Trophoblast cell (in vitro differentiated cells and primary cell): ENCODE results near the gene KCNA5.

Experiments
- DNase-seq, 2 donors: peaks; one replicate each; pipeline ENCODE4 v3.0.0-alpha.2; 2016
- H2AFZ ChIP-seq: 2 replicates; pipeline ENCODE4 v1.6.1; 2013; ENCODE audit warnings: low read length, moderate library complexity, mild to moderate bottlenecking; ENCODE audit not compliant: insufficient read depth, poor library complexity
- H2AK5ac ChIP-seq: 2 replicates; pipeline ENCODE4 v1.6.1; 2013; ENCODE audit warnings: mild to moderate bottlenecking, low read length
- H2BK120ac ChIP-seq: 2 replicates; pipeline ENCODE4 v1.6.1; 2013; ENCODE audit warnings: low read length, mild to moderate bottlenecking, moderate library complexity; ENCODE audit not compliant: insufficient read depth, poor library complexity
- H2BK12ac ChIP-seq: 2 replicates; pipeline ENCODE4 v1.6.1; 2013; ENCODE audit warnings: mild to moderate bottlenecking, low read length, moderate library complexity
- H2BK5ac ChIP-seq: 2 replicates; pipeline ENCODE4 v1.6.1; 2013; ENCODE audit warnings: low read length, low read depth, moderate library complexity, mild to moderate bottlenecking; ENCODE audit not compliant: poor library complexity
- H3K14ac ChIP-seq: 2 replicates; pipeline ENCODE4 v1.6.1; 2013; ENCODE audit warnings: mild to moderate bottlenecking, low read length
- H3K18ac ChIP-seq: 2 replicates; pipeline ENCODE4 v1.6.1; 2013; ENCODE audit warnings: mild to moderate bottlenecking, low read length
- H3K23ac ChIP-seq: 2 replicates; pipeline ENCODE4 v1.6.1; 2013; ENCODE audit warnings: low read length
- H3K27ac ChIP-seq: 2 replicates; pipeline ENCODE4 v1.5.1; 2013; ENCODE audit warnings: low read depth, mild to moderate bottlenecking, inconsistent platforms, low read length, moderate library complexity
- H3K27me3 ChIP-seq: 2 replicates; pipeline ENCODE4 v1.6.1; 2013; ENCODE audit warnings: inconsistent platforms, mild to moderate bottlenecking, low read length, moderate library complexity; ENCODE audit not compliant: insufficient read depth
- H3K36me3 ChIP-seq, 2 experiments: 1 replicate in 1 of 2; 2 replicates in 1 of 2; pipeline ENCODE4 v1.6.1; 2013; ENCODE audit warnings: low read length in 2 of 2, mild to moderate bottlenecking in 2 of 2, moderate library complexity in 1 of 2; ENCODE audit not compliant: insufficient read depth in 2 of 2, control insufficient read depth in 1 of 2
- H3K4ac ChIP-seq: 2 replicates; pipeline ENCODE4 v1.6.1; 2013; ENCODE audit warnings: low read depth, mild to moderate bottlenecking, low read length, moderate library complexity
- H3K4me1 ChIP-seq, 2 experiments: 1 replicate in 1 of 2; 2 replicates in 1 of 2; pipeline ENCODE4 v1.6.1; 2013; ENCODE audit warnings: low read length in 2 of 2, mild to moderate bottlenecking in 2 of 2, moderate library complexity in 1 of 2; ENCODE audit not compliant: insufficient read depth in 2 of 2, control insufficient read depth in 1 of 2
- H3K4me2 ChIP-seq: 2 replicates; pipeline ENCODE4 v1.6.1; 2013; ENCODE audit warnings: inconsistent platforms, mild to moderate bottlenecking, low read length, moderate library complexity
- H3K4me3 ChIP-seq: 2 replicates; pipeline ENCODE4 v1.5.1; 2013; ENCODE audit warnings: mild to moderate bottlenecking, low read depth, low read length, inconsistent platforms
- H3K79me1 ChIP-seq: one replicate; pipeline ENCODE4 v1.6.1; 2013; ENCODE audit warnings: low read length
- H3K79me2 ChIP-seq: 2 replicates; pipeline ENCODE4 v1.6.1; 2013; ENCODE audit warnings: low read length, mild to moderate bottlenecking; ENCODE audit not compliant: control insufficient read depth, insufficient read depth, poor library complexity
- H3K9ac ChIP-seq: 2 replicates; pipeline ENCODE4 v1.6.1; 2013; ENCODE audit warnings: mild to moderate bottlenecking, low read length
- H3K9me3 ChIP-seq: 2 replicates; pipeline ENCODE4 v1.6.1; 2013; ENCODE audit warnings: low read depth, mild to moderate bottlenecking, control low read depth, inconsistent platforms, low read length; ENCODE audit not compliant: insufficient read depth
- H4K12ac ChIP-seq: 2 replicates; pipeline ENCODE4 v1.6.1; 2013; ENCODE audit warnings: low read depth, mild to moderate bottlenecking, low read length, moderate library complexity
- H4K8ac ChIP-seq: 2 replicates; pipeline ENCODE4 v1.6.1; 2013; ENCODE audit warnings: low read depth, mild to moderate bottlenecking, low read length, moderate library complexity
- H4K91ac ChIP-seq: one replicate; pipeline ENCODE4 v1.6.1; 2013; ENCODE audit warnings: low read depth, mild to moderate bottlenecking, low read length, moderate library complexity
- WGBS: extraction: QIAGEN DNeasy Blood & Tissue Kit; methylation state at CpG from one replicate; pipeline ENCODE4 v1.1.7; 2013; ENCODE audit warnings: missing lambda C conversion rate; ENCODE audit not compliant: insufficient read length, insufficient coverage; ENCODE audit errors: extremely low coverage; 5-methylcytosine and 5-hydroxymethylcytosine counted together

KCNA5 gene

DNA sequence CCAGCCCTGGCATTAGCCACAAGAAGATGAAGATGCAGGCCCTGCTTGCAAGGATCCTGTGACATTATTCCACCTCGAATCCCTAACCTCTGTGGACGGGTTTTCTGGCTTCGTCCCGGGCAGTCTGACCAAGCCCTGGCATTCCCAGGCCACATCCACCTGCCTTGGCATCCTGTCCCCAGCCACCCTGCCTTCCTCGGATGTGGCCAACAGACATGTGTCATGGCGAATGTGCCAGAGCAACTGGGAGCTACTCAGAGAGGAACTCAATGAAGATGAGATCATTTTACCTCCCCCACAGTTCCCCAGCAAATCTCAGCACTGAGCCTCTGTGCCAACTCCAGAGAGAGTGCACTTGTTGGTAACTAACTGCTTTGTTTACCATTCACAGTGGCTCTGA, 33.5 kb upstream of the KCNA5 start:
- H3K23ac ChIP-seq, result no peak overlapping the region
- H2AK5ac ChIP-seq, result no peak overlapping the region
- H3K4me2 ChIP-seq, result no peak overlapping the region
- no CpG with 5 or more reads among the region's 6 CpGs for WGBS
- H3K14ac ChIP-seq, result no peak overlapping the region
- no peak overlapping the region for H2BK12ac ChIP-seq
- H3K36me3 ChIP-seq, result no peaks in the 10 kb centered on the region
- no peak overlapping the region for H3K18ac ChIP-seq
- H4K12ac ChIP-seq, result no peak overlapping the region
- no peaks in the 10 kb centered on the region for H3K79me1 ChIP-seq
- H3K4me1 ChIP-seq, result no peaks in the 10 kb centered on the region
- H3K4me3 ChIP-seq, result no peak overlapping the region
- H3K79me2 ChIP-seq, result no peaks in the 10 kb centered on the region
- DNase-seq, result no peak
- H3K9ac ChIP-seq, result no peak overlapping the region
- no peak overlapping the region for H3K27ac ChIP-seq
- H4K8ac ChIP-seq, result no peak overlapping the region
- no peak overlapping the region for H4K91ac ChIP-seq
- no peaks in the 10 kb centered on the region for H3K9me3 ChIP-seq
- H3K4ac ChIP-seq, result no peak overlapping the region
- H3K27me3 ChIP-seq, result no peaks in the 10 kb centered on the region
- H2BK120ac ChIP-seq, result no peak overlapping the region
- H2AFZ ChIP-seq, result no peak overlapping the region
- no peak overlapping the region for H2BK5ac ChIP-seq

DNA sequence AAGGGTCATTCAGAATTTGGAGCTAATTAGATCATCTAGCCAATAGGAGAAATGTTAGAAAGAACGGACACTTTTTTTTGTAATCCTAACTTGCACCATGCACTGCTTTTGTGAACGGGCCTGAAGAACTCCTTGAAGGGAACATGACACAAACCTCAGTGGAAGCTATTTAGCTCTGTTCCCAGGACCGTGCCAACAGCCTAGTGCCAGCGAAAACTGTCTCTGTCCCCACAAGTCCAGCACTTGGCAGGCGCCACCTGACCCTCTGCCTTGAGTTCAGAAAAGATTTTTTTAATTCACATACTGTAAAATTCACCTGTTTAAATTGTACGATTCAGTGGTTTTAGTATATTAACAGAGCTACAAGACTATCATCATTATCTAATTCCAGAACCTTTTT, 31.3 kb upstream of the KCNA5 start:
- no CpG with 5 or more reads among the region's 6 CpGs for WGBS
- no peak overlapping the region for H3K4me2 ChIP-seq

DNA sequence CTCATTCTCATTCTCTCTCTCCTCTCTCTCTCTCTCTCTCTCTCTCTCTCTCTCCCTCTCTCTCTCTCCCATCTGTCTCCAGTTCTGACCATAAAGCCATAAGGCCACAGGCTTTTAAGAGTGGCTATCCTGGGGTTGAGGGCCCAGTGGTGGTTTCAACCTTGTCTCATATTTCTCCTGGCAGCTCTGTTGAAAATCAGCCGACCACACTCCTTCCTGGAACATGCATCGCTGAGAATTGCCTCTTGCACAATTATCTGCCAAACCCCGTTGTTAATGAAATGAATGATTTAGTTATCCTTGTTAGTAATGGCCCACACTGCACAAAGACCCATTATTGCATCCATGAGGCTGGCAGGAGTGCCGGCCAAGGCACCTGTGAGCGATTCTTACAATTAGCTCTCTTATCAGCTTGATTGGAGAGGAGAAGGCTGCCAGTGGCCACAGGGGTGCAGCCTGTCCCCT, 30.4 kb upstream of the KCNA5 start:
- no peaks in the 10 kb centered on the region for H3K4me1 ChIP-seq
- H3K4me2 ChIP-seq, result no peak overlapping the region
- no peaks in the 10 kb centered on the region for H3K79me2 ChIP-seq
- no peak overlapping the region for H3K4ac ChIP-seq
- no CpG with 5 or more reads among the region's 5 CpGs for WGBS
- no peak overlapping the region for H2AK5ac ChIP-seq
- H2BK12ac ChIP-seq, result no peak overlapping the region
- no peak overlapping the region for H3K9ac ChIP-seq
- H2BK120ac ChIP-seq, result no peak overlapping the region
- no peak overlapping the region for H4K8ac ChIP-seq
- no peaks in the 10 kb centered on the region for H3K9me3 ChIP-seq
- no peak overlapping the region for H2BK5ac ChIP-seq
- H3K79me1 ChIP-seq, result no peaks in the 10 kb centered on the region
- H3K23ac ChIP-seq, result no peak overlapping the region
- no peak overlapping the region for H4K91ac ChIP-seq
- no peak overlapping the region for H3K18ac ChIP-seq
- no peak overlapping the region for H3K14ac ChIP-seq
- no peak overlapping the region for H3K27ac ChIP-seq
- no peaks in the 10 kb centered on the region for H3K36me3 ChIP-seq
- no peak for DNase-seq
- H3K4me3 ChIP-seq, result no peak overlapping the region
- H3K27me3 ChIP-seq, result no peaks in the 10 kb centered on the region
- no peak overlapping the region for H2AFZ ChIP-seq
- H4K12ac ChIP-seq, result no peak overlapping the region

More for the DNA sequence above, 31.3 kb upstream of the KCNA5 start:
- H2AFZ ChIP-seq, result no peak overlapping the region
- no peak overlapping the region for H4K8ac ChIP-seq
- no peaks in the 10 kb centered on the region for H3K79me2 ChIP-seq
- no peak overlapping the region for H3K4ac ChIP-seq
- no peak overlapping the region for H3K23ac ChIP-seq
- no peak overlapping the region for H3K9ac ChIP-seq
- no peak overlapping the region for H3K14ac ChIP-seq
- H3K9me3 ChIP-seq, result no peaks in the 10 kb centered on the region
- H3K36me3 ChIP-seq, result no peaks in the 10 kb centered on the region
- H4K91ac ChIP-seq, result no peak overlapping the region
- no peak overlapping the region for H3K27ac ChIP-seq
- H3K79me1 ChIP-seq, result no peaks in the 10 kb centered on the region
- H3K27me3 ChIP-seq, result no peaks in the 10 kb centered on the region
- no peak overlapping the region for H3K4me3 ChIP-seq
- H4K12ac ChIP-seq, result no peak overlapping the region
- no peak overlapping the region for H2BK5ac ChIP-seq
- no peak overlapping the region for H2AK5ac ChIP-seq
- no peak overlapping the region for H2BK120ac ChIP-seq
- DNase-seq, result no peak
- no peaks in the 10 kb centered on the region for H3K4me1 ChIP-seq
- H2BK12ac ChIP-seq, result no peak overlapping the region
- no peak overlapping the region for H3K18ac ChIP-seq

DNA sequence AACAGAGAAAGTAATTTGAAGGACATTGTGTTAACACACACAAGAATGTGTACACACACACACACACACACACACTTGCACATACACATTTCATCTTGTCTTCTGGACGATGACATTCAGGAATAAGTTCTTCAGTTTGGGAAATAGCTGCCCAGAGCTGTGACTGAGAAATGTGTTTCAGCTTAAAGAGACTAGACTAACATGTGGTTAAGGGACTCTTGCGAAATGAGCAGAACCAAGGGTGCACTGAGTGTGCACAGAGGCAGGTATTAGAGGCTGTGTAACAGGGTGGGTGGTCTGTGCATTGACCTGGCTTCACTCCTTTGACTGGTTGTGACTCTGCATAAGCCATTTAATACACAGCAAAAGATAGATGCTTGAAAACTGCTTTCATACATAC, 29.4 kb upstream of the KCNA5 start:
- Histone ChIP-seq H3K4ac (no peak overlapping the region), H3K14ac (no peak overlapping the region), H3K27ac (no peak overlapping the region), H3K18ac (no peak overlapping the region), H4K91ac (no peak overlapping the region), H3K23ac (no peak overlapping the region), H2BK12ac (no peak overlapping the region), H3K79me1 (no peaks in the 10 kb centered on the region), H3K9me3 (no peaks in the 10 kb centered on the region), H2AFZ (no peak overlapping the region), H3K36me3 (no peaks in the 10 kb centered on the region), H3K79me2 (no peaks in the 10 kb centered on the region), H3K27me3 (no peaks in the 10 kb centered on the region), H4K8ac (no peak overlapping the region), H4K12ac (no peak overlapping the region), H3K4me3 (no peak overlapping the region), H2BK5ac (no peak overlapping the region), H3K4me1 (no peaks in the 10 kb centered on the region), H2AK5ac (no peak overlapping the region), H2BK120ac (no peak overlapping the region), H3K9ac (no peak overlapping the region), H3K4me2 (no peak overlapping the region)
- WGBS, result no CpG with 5 or more reads among the region's 2 CpGs
- DNase-seq, result no peak
